TTC549 (cell line): Measurements from ENCODE around the gene ZP1.

Experiments
- FAIRE-seq: peaks from 2 replicates; lab custom pipeline; 2012; peaks lifted over from hg19 to GRCh38; lab: Jason Lieb, UNC

The ZP1 gene

DNA sequence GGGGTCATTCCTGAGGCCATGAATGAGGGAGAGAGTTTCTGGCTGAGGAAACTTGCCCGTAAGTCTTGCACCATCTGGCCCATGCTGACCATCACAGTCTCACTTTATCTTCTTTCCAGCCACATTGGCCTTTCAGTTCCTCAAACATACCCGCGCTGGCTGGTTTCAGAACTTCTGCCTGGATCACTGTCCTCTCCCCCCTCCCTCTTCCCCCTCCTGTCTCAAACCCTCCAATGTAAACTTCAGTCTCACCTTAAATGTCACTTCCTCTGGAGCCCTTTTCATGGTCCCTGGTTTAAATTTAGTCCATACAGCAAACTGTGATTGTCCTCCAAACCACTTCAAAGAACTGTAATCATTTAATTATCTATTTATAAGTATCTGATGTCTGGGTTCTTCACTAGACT lies 42.9 kb downstream of the ZP1 start:
- no peak for FAIRE-seq

DNA sequence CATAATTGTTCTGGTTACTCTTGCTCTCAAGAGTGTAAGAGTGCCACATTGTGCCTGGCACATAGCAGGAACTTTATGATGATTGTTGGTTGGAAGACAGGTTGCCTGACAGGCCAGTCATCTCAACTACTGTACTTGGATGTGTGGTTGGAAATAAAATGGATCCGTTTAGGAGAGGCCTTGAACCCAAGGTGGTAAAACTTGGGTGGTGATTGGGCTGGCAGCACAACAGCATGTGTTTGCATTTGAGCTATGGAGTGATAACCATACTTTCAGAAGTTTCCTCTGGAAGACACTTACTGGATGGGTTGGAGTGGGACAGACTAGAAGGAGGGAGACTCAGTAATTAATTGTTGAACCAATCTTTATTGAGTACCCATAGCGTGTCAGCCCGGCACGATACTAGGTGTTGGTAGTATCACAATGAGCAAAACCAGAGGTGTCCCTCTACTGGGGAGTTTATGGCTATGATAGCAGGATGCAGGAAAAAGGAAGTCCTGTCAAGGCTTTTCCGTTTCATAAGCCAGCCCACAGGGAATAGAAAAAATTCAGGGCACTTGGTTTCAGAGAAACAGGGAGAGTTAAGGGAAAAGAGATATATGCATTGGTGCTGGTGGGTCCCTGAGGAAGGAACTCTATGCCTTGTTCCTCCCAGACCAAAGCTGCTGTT lies 43.5 kb downstream of the ZP1 start:
- FAIRE-seq = no peak

DNA sequence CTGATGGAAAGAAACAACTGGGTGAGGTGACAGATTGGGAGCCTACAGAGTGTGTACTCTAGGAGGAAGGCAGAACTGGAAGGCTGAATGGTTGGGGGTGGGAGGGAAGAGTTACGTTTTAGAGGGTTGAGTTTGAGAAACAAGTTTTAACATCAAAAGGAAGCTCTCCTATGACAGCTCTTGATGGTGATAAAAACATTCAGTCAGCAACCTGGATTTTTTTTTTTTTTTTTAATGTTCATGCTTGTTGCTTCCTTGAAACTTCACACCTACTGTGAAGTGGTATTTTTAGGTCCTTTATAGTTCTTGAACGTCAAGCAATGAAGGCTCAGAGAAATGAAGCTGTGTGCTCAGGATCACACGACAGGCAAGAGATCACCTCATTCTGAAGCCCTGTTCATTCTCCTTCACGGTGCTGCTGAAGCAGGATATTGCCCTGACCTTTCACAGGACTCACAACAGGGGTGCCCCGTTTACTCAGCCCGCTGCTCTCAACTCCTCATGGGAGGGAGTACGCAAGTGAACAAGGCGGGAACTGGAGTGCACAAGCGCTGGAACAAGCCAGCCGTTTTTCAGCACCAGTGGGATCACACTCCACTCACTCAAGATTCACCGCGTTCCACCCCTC lies 45.0 kb downstream of the ZP1 start:
- FAIRE-seq = no peak

DNA sequence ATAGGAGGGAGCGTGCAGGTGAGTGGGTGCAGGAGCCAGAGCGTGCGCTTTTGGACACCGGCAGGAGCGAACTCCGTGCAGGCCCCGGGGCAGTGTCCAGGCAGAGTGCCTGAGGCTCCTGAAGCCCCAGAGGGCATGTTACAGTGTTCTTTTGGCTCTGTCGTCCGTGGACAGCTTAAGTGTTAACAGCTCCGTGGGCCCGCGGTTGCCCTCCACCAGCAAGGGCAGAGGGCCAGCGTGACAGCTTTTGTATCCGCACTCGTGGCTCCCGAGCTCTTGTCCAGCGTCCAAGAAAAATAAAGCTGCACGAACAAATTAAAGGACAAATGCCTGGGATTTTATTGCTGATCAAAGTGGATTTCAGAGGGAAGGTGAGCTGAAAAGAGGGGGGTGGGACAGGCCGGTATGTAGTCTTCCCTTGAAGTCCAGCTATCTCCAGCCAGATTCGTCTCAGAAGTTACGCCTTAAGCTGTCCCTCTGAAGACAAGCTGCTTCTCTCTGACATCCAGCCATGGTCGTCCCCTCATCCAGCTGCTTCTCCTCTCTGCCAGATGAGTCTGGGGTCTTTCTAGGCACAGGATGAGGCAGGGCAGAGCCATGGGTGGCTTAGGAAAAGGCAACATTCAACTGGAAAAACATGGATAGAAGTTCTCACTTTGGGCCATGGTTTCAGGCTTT lies 45.6 kb downstream of the ZP1 start:
- FAIRE-seq = no peak

DNA sequence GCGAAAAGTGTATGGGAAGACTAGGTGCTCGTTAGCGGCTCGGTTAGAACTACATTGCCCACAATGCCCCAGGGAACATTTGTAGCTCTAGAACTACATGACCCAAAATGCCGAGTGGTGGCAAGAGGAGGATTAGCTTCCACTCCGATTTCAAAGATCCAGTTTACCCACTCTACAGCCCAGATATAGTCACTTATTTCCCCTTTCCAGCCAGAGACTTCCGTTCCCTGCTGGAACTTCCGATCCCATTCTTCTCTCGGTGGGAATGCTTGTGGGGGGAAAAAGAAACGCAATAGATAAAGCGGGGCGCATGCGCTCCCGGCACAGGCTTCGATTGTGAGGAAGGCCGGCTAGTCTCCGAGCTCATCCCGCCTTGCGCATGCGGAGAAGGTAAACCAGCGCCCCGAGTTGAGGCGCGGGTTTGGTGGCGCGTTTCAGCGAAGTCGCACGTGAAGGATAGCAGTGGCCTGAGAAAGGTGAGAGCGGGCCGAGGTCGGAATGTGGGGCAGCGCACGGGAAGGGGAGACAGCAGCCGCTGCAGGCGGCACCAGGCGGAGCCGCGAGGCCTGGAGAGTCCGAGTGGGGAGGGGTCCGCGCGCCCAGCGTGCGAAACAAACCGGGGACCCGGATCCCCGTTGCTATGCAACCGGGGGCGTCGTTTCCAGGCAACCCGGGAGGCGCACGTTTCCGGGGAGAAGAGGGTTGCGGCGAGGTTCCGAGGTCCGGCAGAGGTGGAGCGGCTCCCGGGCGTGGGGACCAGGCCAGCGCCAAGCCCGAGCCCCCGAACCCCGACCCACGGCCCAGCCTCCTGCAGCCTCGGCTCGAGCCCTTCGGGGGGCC lies 46.7 kb downstream of the ZP1 start, which contains the start of gene TMEM109:
TSS of gene TMEM109 (plus strand) at position 366 of the 840 bp plus-strand sequence. CDS start 5,536 bp downstream, outside the sequence.
- no peak for FAIRE-seq

DNA sequence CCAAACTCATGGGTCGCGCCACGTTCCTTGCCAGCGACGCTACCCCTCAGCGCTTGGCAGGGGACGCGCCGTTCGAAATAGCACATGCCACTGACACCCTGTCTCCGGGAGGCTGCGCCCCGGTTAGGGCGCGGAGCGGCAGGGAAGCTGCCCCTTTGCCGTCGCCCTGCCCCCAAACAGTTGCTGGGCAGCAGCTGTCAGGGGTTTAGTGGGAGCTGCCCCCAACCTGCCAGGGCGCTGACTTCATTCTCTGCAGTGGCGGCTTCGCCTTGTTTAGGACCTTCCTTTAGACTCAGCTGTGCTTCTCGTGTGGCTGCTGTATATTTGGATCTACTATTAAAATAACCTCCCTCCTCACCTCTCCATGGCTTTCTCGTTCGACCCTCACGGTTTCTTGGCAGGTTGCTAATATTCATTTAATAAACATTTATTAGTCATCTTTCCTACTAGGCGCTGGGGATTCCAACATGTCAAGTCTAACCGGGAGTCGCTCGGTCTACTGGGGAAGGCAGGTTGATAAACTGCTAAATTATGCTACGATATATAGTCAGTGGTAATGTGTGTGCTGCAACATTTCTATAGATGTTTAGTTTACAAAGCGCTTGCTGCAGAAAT lies 47.4 kb downstream of the ZP1 start:
- no peak for FAIRE-seq

DNA sequence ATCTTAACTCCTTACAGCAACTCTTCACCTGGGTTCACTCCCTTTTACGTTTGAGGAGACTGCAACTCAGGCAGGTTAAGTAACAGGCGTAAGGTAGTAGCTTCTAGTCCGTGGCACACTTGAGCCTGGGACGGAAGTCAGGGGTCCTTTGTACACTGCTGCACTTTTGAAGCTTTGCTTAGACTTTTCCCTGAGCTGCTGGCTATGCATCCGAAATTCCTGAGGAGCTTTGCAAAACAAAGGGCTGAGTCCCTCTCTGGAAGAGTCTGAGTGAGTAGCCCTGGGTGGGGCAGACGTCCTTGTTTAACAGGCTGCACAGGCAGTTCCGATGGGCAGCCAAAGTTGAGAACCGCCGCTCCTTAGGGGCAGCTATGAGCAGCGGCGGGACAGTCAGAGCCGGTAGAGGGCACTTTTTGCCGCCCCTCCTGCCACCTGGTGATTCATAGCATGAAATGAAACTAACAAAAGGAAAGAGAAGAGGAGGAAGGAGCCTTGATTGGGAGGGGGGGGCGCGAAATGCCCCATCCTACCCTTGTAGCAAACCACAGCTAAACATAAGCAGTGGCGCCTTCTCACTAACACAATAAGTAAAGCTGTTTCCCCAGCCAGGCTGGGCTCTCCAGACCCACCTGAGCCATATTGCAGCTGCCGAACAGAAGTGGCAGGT lies 48.0 kb downstream of the ZP1 start:
- no peak for FAIRE-seq

DNA sequence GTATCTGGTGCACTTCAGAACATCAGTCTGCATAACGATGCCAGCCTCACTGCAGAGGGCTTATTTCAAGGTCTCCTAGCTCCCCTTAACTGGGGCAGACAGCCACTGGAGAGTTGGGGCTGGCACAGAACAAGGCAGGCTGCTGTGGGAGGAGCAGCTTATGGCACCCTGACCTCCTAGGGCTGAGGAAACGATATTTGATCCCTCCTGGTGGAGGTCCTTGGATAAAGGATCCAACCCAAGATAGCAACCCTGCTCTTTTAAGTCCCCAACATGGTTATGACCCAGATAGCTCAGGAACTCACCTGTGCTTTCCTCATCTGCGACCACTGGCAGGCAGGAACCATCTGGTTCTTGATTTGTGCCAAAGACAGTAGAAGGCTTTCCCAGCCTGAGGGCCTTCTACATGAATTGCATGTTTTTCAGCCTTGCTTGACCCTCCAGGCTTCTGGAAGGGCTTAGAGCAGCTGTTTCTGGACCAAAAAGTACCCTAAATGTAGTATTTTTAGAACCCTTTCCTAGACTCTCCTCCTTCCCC lies 49.4 kb downstream of the ZP1 start:
- FAIRE-seq = no peak

DNA sequence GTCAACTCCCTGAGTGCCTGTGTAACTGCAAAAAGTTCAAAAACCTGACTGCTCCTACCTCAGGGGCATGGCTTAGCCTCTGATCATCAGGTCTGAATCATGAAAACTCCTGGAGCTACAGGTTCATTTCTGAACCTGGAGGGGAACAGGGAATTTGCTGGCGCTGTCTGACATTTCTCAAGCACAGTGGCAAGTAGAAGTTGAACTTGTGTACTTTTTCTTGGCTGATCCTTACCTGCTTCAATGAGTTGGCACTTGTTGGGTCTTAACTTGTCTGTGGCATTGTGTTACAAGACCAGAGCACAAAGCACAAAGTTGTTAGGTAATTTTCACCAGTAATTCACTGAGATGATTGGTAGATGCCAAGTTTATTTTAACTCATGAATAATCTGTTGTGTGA lies 49.9 kb downstream of the ZP1 start:
- FAIRE-seq = no peak

DNA sequence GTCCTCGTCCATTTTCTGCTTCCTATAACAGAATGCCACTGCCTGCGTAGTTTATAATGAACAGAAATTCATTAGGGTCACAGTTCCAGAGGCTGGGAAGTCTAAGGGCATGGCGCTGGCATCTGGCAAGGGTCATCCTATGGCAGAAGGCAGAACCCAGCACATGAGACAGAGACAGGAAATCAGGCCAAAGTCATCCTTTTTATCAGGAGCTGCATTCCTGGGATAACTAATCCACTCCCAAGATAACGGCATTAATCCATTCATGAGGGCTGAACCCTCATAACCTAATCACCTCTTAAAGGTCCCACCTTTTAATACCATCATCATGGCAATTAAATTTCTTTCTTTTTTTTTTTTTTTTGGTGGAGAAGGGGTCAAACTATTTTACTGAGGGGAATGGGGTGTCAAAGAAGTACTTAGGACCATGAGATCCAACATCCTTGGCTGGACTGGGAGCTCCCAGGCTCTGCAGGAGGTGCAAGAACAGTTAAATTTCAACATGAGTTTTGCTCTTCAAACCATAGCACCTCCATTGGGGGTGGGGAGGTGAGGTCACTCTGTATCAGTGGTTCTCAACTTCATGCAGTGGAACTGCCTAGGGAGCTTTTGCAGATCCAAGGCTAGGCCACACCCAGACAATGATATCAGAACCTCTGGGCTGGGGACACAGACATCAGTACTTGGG lies 51.1 kb downstream of the ZP1 start:
- FAIRE-seq = no peak

DNA sequence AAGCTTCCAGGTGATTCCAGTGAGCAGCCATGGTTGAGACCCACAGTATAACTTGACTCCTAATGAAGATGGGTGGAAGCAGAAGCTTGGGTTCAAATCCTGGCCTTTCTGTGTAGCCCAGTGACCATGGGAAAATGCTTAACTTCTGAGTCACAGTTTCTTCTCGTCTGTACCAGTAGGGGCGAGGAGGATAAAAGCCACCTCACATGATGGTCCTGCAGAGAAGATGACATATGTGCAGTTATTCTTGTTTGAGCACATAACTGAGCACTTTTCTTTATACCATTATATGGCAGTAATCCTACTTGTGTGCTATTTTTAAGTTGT lies 51.6 kb downstream of the ZP1 start:
- no peak for FAIRE-seq

DNA sequence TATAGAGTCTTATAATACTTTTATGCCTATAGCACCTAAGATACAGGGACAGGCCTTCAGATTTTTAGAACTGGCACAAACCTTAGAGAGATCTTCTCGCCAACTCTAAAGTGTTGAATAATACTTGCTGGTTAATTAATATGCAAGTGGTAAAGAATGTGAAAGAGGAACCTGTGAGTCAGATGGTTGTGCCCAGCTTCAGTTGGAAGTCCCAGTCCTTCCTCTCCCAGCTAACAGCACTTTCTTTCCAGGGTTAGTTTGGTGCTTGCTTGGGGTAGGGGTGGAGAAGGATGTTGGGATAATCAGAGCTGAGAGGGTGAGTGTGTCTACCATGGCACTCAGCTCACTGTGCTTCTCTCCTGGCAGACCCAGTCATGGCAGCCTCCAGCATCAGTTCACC lies 52.0 kb downstream of the ZP1 start:
- FAIRE-seq = no peak

DNA sequence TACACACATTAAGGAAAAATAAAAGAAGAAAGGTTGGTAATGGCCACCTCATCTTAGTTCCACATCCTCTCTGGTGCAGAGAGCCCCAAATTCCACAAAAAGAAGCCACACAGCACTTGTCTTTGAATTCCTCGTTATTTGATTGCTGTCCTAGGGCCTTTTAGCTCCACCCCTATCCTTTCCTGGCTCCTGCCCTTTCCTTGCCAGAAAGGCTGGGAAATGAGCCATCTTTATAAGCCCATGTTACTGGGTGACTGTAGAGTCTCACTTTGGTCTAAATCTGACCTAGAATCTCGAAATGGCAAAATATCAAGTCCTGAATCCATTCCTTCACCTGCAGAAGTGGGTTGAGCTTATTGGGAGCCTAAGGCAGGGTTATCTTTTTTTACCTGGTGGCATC lies 52.6 kb downstream of the ZP1 start:
- no peak for FAIRE-seq

DNA sequence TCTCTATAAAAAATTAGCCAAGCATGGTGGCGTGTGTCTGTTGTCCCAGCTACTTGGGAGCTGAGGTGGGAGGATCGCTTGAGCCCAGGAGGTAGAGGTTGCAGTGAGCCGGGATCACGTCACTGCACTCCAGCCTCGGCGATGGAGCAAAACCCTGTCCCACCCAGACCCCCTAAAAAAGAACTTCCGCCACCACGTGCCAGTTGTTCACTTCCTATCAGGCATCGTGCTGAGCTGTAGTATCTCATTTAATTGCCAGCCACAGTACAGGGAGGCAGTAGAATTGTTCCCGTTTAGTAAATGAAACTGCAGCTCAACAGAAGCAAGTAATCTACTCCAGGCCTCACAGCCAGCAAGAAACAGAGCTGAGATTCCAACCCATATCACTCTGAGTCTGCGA lies 53.9 kb downstream of the ZP1 start:
- FAIRE-seq = no peak

DNA sequence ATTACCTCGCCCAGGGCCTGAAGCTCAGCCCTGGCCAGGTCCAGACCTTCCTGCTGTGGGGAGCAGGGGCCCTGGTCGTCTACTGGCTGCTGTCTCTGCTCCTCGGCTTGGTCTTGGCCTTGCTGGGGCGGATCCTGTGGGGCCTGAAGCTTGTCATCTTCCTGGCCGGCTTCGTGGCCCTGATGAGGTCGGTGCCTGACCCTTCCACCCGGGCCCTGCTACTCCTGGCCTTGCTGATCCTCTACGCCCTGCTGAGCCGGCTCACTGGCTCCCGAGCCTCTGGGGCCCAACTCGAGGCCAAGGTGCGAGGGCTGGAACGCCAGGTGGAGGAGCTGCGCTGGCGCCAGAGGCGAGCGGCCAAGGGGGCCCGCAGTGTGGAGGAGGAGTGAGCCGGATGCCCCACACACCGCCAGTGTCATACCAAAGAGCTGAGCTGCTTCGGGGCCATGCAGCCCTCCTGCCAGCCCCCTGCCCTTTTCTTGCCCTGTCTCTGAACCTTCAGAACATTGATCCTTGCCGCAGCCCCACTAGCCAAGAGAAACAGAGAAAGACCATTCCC lies 54.5 kb downstream of the ZP1 start:
- no peak for FAIRE-seq

DNA sequence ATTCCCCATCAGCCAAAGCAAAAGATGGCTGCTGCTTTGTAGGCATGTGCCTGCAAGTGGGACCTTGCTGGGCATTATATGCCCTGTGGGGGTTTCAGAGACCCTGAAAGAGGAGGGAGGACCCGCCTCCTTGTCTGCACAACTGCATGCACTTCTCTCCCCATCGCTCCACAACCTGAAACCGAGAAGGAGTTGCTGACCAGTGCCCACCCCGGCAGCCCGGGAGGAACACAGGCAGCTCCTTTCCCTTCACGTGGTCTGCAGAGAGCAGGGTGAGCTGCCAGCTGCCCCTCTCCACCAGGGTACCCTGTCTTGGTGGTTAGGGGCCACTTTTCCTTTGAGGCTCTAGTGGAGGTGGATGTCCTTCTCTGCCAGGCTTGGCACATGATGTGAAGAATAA lies 55.6 kb downstream of the ZP1 start:
- no peak for FAIRE-seq

DNA sequence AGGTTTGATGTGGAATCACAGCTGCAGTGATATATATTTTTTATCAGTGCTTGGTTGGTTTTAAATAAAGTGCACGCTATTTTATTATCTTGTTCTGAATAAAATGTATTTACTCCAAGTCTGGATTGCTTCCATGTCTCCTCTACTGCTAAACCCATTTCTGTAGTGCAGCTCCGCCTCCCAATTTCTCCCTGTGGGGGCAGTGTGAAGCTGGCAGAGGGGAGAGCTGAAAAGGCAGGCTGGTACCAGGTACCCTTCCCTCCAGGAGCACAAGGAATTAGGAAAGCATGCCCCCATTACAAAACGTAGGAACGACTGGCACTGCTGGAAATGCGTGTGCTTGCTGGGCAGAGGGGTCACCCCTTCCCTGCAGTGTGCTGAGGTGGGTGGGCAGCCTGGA lies 56.0 kb downstream of the ZP1 start:
- no peak for FAIRE-seq

DNA sequence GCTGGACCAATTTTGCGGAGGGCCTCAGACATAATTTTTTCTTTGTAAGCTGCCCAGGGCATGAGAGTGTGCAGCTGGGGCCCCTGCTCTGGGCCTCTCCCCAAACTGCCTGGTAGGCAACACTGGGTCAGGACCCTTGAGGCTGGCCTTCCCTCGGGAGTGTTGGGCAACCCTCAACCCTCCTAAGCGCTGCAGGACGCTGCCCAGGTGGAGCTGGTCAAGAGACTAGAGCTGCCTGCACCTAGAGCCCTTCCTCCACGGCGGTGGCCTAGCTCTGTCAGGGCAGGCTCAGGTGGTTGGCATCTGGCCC lies 56.4 kb downstream of the ZP1 start:
- FAIRE-seq = no peak

DNA sequence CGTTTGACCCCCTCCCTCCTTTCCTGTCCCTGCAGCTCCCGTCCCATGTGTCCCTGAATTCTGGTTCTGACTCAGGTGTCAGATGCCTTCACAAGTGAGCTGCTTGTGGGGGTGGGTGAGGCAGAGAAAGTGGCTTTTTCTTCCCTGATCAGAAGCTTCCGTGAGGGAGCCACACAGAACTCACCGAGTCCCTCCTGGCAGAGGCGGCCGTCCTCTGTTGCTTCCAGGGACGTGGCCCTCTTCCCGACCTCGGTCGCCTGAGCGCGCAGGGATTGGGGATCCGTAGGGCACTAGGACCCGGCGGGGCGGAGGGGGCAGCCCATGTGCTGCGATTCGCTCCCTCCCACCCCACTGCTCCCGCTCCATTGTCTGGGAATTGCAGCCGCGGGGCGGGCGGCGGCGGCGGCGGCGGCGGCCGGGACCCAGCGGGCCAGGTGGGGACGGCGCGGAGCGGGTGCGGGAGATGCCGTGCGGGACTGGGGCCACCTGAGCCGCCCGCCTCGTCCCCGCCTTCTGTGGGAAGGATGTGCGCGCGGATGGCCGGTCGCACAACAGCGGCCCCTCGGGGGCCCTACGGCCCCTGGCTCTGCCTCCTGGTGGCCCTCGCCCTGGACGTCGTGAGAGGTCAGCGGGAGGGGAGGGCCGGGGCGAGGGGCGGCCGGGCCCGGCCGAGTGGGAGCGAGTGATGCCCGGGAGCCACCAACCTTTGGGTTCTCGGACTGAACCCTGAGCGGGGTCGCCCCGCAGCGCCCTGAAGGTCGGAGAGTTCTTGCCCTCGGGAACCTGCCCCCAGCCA lies 57.0 kb downstream of the ZP1 start, which contains the start of gene TMEM132A:
TSS of gene TMEM132A (plus strand) at position 351 of the 796 bp plus-strand sequence. CDS start at position 525, 174 bp downstream.
- FAIRE-seq = no peak
